ENCODE results near the gene RTN4R.
A peak's percentile ranks its signal among the peaks of the same experiment; 100 is the strongest.
"Not testable (repeated sequence)": the region's sequence is repeated elsewhere in the genome, so short reads cannot be mapped to it uniquely, and the experiment has no call there.

The RTN4R gene

GRCh38 chr22:20271114-20271994 lies 3.2 kb upstream of the RTN4R start:
- no peak for DNase-seq (ENCODE audit: low spot score)

DNA sequence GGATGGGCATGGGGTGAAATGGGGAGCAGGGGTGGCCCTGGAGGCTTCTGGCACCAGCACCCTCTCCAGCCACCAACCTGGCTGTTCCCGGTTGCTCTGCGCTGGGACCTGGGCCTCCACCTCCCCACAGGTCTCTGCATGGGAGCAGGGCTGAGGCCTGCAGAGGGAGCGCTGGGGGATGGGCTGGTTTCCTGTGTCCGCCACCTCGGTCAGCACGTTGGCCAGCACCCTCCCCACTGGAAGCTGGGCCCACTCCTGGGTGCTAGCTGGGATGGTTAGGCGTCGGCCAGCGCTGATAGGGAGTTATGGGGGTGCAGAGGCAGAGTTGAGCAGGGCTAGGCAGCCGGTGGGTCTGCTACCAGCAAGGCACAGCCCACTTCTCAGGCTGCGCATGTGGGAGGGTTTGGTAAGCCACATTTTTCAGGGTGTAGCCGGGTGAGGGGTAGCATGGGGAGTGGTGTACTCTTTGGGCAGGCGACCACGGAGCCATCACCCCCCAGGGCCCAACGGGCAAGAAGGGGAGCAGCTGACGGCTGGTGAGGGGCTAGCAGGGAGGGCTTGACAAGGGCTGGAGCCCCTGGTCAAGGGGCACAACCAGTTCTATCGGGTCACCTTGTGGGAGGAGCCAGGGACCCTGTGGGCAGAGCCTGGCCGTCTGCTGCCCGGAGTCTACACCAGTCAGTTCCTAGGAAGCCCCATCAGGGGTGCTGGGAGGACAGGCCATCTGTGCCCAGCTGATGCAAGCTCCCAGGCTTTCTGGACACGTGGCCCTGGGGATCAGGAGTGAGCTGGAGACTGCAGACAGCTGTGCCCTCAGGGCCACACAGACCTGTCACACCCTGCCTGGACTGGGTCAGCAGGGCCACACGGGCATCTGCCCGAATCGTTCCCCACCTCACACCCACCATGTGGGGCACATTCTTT lies 2.3 kb upstream of the RTN4R start:
- DNase-seq (ENCODE audit: low spot score), result not testable (repeated sequence)

GRCh38 chr22:20269673-20270072 lies 1.6 kb upstream of the RTN4R start:
- not testable (repeated sequence) for DNase-seq (ENCODE audit: low spot score)

DNA sequence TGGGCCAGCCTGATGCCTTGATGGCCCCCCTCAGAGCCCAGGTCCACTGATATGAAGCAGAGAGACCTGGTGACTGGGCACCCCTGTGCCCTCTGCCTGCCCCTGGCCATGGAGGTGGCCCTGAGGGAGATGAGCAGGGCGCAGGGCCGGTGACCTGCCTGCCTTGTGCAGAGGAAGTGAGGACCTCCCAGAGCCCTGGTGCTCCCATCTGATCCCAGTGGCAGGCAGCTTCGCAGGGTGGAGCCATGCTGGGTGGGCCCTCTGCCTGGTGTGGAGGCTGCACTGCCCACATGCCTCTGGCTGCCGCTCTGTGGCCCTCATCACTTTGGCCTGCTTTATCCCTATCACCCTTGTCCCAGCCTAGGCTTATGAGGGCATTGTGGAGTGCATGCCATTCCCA lies 1.1 kb upstream of the RTN4R start:
- DNase-seq (ENCODE audit: low spot score), result not testable (repeated sequence)

- DNase-seq (ENCODE audit: low spot score), result peak; percentile 24
Observed at GRCh38 chr22:20267441-20268278, 458 bp downstream of the RTN4R start.

- not testable (repeated sequence) for DNase-seq (ENCODE audit: low spot score)
Observed at GRCh38 chr22:20266667-20267440, 1.3 kb downstream of the RTN4R start.

- DNase-seq (ENCODE audit: low spot score), result not testable (repeated sequence)
Observed at GRCh38 chr22:20265772-20266666, 2.1 kb downstream of the RTN4R start.

DNA sequence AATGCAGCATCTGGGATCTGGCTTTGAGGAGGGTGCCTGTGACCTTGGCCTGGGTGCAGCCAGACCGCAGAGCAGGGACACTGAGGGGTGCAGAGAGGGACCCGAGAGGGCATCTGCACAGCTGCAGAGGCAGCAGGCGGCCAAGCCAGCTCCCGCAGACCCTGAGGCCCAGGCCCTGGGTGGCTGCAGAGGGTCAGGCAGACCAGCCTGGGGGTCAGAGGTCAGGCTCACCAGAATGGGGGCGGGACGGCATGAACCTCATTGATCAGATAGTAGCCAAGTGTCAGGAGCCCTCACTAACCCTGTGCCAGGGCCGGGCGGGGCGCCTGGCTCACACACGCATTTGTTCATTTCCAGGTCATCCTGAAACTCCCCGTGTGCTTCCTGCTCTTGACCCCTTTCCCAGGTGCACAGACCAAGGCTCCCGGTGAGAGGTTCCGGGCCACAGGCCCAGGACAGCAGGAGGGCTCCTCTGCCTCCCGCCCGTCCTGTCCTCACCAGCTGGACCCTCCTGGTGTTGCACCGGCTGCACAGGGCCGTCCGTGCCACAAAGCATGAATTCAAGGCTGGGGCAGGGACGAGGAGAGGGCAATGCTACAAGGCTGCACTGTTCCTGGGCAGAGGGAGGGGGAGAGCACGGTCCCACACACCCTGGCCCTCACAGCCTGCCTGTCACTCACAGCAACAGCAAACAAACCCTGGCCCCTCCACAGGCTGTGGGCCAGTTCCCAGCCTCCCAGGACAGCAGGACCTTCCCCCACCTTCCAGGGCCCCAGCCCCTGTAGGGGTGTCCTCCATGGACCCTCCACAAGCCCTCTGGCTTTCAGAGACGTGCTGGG lies 3.3 kb downstream of the RTN4R start:
- DNase-seq (ENCODE audit: low spot score), result no peak

- DNase-seq (ENCODE audit: low spot score), result peak; percentile 54
Observed at GRCh38 chr22:20263404-20264281, 4.5 kb downstream of the RTN4R start.

DNA sequence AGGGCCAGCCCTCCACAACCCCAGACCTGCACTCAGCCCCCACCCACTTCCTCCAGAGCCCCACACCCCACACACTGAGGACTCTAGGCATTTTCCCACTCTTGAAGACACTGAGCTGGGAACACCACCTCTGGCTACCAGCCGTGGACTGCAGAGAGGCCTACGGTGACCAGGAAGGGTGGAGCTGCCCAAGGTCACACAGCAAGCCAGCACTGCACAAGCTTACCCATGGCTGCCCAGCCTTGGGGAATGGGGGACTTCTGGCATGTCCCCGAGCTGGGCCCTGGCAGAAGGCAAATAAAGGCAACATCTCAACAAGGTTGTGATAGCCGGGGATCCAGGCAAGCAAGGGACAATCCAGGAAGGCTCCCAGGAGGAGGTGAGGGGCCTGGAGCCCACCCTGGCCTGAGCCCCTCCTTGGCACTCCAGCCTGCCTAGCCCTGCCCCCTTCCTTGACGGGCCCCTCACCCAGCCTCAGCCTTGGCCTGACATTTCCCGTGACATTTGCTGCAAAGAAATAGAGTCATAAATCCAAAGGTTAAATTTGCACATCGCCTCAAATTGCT lies 5.5 kb downstream of the RTN4R start:
- no peak for DNase-seq (ENCODE audit: low spot score)

- DNase-seq (ENCODE audit: low spot score), result no peak
Observed at GRCh38 chr22:20261848-20262581, 6.1 kb downstream of the RTN4R start.

GRCh38 chr22:20260071-20260765 lies 7.9 kb downstream of the RTN4R start:
- no peak for DNase-seq (ENCODE audit: low spot score)

DNA sequence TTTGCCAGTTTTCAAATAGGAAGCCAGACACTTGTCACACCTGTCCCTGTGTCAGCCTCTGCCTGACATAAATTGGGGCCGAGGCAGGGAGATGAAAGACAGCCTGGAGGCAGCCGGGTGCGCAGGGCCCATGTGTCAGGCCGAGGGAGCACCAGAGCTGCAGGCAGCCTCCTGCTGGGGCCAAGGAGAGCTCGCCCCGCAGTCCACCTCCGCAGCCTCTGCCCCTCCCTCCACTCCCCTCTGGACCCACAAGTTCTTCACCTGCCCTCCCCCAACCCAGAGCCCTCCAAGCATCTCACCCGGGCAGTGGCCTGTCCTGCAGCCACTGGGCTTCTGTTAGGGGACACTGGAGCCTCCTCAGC lies 8.8 kb downstream of the RTN4R start:
- DNase-seq (ENCODE audit: low spot score), result no peak

DNA sequence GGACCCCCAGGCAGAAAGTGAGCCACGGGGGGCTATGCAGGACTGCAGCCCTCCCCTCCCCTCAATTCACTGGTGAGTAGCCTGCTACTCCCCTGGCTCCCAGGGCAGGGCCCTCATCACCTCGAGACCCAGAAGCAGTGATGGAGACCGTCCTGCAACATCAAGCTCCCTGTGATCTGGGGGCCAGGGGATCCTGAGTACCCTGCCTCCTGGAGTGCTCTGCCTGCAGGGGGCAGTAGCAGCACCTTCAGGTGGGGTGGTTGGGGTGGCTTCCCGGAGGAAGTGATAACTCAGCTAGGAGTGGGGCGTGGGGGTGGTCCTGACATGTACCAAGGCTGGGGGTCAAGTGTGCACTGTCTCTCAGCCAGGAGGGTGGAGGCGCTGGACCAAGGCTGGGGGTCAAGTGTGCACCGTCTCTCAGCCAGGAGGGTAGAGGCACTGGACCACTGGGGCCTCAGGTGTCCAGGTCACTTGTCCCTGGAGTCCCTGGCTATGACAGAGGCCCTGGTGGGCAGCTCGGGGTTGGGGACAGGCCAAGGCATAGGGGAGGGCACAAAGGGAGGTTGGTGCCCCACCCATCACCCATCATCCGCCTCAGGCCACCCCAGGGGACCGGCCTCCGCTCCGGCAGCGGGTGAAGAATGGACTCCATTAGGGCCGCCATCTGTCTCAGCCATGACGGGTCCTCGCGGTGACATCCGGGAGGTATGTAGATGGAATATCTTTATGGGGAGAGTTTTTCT lies 9.4 kb downstream of the RTN4R start:
- no peak for DNase-seq (ENCODE audit: low spot score)

DNA sequence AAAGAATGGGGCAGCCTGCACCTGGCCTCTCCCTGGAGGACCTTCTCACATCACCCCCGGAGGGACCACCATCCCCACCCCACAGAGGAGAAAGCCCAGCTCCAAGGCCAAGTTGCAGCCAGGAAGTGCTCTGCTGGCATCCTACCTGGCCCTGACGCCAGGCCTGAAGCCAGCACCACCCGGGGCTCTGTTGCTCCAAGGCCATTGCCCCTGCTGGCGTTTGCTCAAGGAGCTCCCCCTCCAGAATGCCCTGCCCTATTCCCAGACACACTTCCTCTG lies 10.2 kb downstream of the RTN4R start:
- DNase-seq (ENCODE audit: low spot score), result no peak

Data from kidney tubule cell (primary cell).